Hematopoietic multipotent progenitor cell treated with erythropoietin and hydrocortisone succinate and interleukin-3 and kit ligand, for 15 days (in vitro differentiated cells): Measurements from ENCODE around the gene MBD4.

Experiments
- DNase-seq: peaks from one replicate; pipeline ENCODE4 v3.0.0-alpha.2; 2015; ENCODE audit warnings: low spot score

Gene MBD4

DNA sequence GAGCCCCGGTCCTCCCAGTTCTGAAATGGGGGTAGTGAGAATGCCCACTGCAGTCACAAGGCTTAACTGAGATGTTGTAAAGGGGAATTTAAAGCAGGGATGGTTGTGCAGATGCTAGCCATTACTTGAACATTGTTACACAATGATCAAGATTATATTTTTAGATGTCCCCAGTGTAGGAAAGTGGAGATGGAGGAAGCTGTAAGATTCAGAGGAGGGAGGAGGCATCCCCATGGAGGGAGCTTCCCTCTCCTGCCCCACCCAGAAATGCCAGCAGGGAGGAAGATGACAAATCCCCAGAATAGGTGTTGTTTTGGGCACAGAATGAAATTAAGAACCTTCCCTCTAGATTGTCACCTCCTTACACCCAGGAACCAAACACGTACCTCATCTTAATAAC, 57.4 kb downstream of the MBD4 start:
- DNase-seq = no peak
